Measurements from ENCODE around the gene TPD52L1. TPM values are rescaled to one million over a fixed set of nuclear protein-coding genes. Genes with fewer than 3 reads are reported as not detected.

Gene TPD52L1
- total and polyA plus RNA-seq, 2 donors (not counting 1 experiment from before 2014, with no cell fraction given) = not detected

DNA sequence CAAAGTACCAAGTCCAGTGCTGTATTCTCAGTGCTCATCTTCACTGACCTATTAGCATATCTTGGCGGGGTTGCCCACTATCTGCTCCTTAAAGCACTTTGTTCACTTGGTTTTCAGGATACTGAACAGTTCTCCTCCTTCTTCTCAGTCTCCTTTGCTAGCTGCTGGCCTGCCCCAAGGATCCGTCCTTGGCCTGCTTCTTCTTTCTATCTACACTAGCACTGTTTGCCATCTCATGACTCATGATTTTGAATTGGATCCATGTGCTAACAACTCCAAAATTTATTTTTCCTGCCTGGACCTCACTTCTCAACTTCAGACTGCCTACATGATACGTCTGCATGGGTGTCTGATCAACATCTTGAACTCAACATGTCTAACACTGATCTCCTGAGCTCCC, 15.5 kb downstream of the TPD52L1 start:
- no peaks in the 10 kb centered on the region for H3K4me1 Mint-ChIP-seq
- ChIA-PET POLR2A (no interaction called here), CTCF (interaction anchor here (1.5 kb wide), 1 partner anchor 15 kb away, joined by 4 read pairs; the partner anchor contains the start of gene TPD52L1)
- H3K9me3 ChIP-seq (ENCODE audit: control extremely low read depth in 1 of 3, control insufficient read depth in 2 of 3, insufficient read depth in 1 of 3, low read length in 2 of 3) = no peaks in the 10 kb centered on the region
- no peak overlapping the region for H3K4me2 ChIP-seq (replicated peaks; ENCODE audit: low read depth, low read length, poor library complexity, severe bottlenecking)
- H3K27me3 ChIP-seq (replicated peaks in 1 of 4; ENCODE audit: control extremely low read depth in 1 of 4, control insufficient read depth in 3 of 4, insufficient read depth in 4 of 4, low read length in 3 of 4) = no peaks in the 10 kb centered on the region
- no peaks in the 10 kb centered on the region for H3K4me1 ChIP-seq (ENCODE audit: control insufficient read depth in 2 of 2, insufficient read depth in 2 of 2, low read length in 2 of 2)
- intact Hi-C loops (cut with micrococcal nuclease) = no loop called here
- H3K27ac ChIP-seq (ENCODE audit: low read length in 2 of 2) = no peak overlapping the region
- DNase-seq (no peak), ATAC-seq (ENCODE audit: low read depth) (no peak)
- H3K27me3 Mint-ChIP-seq = peaks cover 12% of the 10 kb centered on the region
- 82% methylated on average over 3 of the region's 3 CpGs for WGBS (ENCODE audit: insufficient coverage)
- no peak overlapping the region for H2AFZ ChIP-seq (ENCODE audit: insufficient read depth, low read depth, low read length, poor library complexity, severe bottlenecking)
- H3K79me2 ChIP-seq (ENCODE audit: control insufficient read depth, insufficient read depth, low read length) = no peaks in the 10 kb centered on the region
- H3K36me3 ChIP-seq (replicated peaks in 1 of 2; ENCODE audit: control extremely low read depth in 1 of 2, control insufficient read depth in 1 of 2, extremely low read depth in 1 of 2, insufficient read depth in 2 of 2, low read length in 1 of 2) = no peaks in the 10 kb centered on the region
- no peak overlapping the region for H3K4me3 ChIP-seq (ENCODE audit: control extremely low read depth in 1 of 5, extremely low read depth in 1 of 5, insufficient read depth in 1 of 5, low read depth in 2 of 5, low read length in 4 of 5)
- H4K20me1 ChIP-seq (ENCODE audit: control insufficient read depth, insufficient read depth, low read length, poor library complexity, severe bottlenecking) = no peaks in the 10 kb centered on the region
- H3K9ac ChIP-seq (ENCODE audit: low read length) = no peak overlapping the region
- no peaks in the 10 kb centered on the region for H3K9me3 Mint-ChIP-seq (ENCODE audit: insufficient read depth)
- TF ChIP-seq, protein P1, sequence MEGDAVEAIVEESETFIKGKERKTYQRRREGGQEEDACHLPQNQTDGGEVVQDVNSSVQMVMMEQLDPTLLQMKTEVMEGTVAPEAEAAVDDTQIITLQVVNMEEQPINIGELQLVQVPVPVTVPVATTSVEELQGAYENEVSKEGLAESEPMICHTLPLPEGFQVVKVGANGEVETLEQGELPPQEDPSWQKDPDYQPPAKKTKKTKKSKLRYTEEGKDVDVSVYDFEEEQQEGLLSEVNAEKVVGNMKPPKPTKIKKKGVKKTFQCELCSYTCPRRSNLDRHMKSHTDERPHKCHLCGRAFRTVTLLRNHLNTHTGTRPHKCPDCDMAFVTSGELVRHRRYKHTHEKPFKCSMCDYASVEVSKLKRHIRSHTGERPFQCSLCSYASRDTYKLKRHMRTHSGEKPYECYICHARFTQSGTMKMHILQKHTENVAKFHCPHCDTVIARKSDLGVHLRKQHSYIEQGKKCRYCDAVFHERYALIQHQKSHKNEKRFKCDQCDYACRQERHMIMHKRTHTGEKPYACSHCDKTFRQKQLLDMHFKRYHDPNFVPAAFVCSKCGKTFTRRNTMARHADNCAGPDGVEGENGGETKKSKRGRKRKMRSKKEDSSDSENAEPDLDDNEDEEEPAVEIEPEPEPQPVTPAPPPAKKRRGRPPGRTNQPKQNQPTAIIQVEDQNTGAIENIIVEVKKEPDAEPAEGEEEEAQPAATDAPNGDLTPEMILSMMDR (IDR thresholded peaks at IDR 0.05) = no peak
- no peak for TF ChIP-seq EZH2 (IDR thresholded peaks at IDR 0.05; ENCODE audit: borderline replicate concordance, insufficient read depth, low read depth, low read length, poor library complexity, severe bottlenecking)
- H3K4me3 Mint-ChIP-seq = no peak overlapping the region
- H3K27ac Mint-ChIP-seq = no peak overlapping the region

DNA sequence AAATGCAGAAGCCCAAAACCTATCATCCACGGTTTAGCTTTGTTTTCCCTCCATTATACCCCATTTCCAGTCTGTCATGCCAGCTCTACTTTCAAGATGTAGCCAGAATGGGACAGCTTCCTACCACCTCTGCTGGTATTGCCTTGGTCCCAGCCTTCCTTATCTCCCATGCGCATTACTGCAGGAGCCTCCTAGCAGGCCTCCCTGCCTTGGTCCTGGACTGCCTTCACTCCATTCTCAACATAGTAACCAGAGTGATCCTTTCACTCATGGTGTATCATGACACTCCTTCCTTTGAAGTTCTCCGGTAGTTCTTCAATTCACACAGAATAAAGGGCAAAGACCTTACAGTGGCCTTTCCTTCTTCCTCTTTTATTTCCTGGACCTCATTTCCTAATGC, 15.9 kb downstream of the TPD52L1 start:
- Mint-ChIP-seq H3K9me3 (ENCODE audit: insufficient read depth) (no peaks in the 10 kb centered on the region), H3K4me1 (no peaks in the 10 kb centered on the region), H3K27ac (no peak overlapping the region), H3K27me3 (peaks cover 12% of the 10 kb centered on the region), H3K4me3 (no peak overlapping the region)
- Histone ChIP-seq H4K20me1 (ENCODE audit: control insufficient read depth, insufficient read depth, low read length, poor library complexity, severe bottlenecking) (no peaks in the 10 kb centered on the region), H3K9ac (ENCODE audit: low read length) (no peak overlapping the region), H3K9me3 (ENCODE audit: control extremely low read depth in 1 of 3, control insufficient read depth in 2 of 3, insufficient read depth in 1 of 3, low read length in 2 of 3) (no peaks in the 10 kb centered on the region), H3K36me3 (replicated peaks in 1 of 2; ENCODE audit: control extremely low read depth in 1 of 2, control insufficient read depth in 1 of 2, extremely low read depth in 1 of 2, insufficient read depth in 2 of 2, low read length in 1 of 2) (no peaks in the 10 kb centered on the region), H3K27ac (ENCODE audit: low read length in 2 of 2) (no peak overlapping the region), H3K4me3 (ENCODE audit: control extremely low read depth in 1 of 5, extremely low read depth in 1 of 5, insufficient read depth in 1 of 5, low read depth in 2 of 5, low read length in 4 of 5) (no peak overlapping the region), H3K4me2 (replicated peaks; ENCODE audit: low read depth, low read length, poor library complexity, severe bottlenecking) (no peak overlapping the region), H2AFZ (ENCODE audit: insufficient read depth, low read depth, low read length, poor library complexity, severe bottlenecking) (no peak overlapping the region), H3K4me1 (ENCODE audit: control insufficient read depth in 2 of 2, insufficient read depth in 2 of 2, low read length in 2 of 2) (no peaks in the 10 kb centered on the region), H3K27me3 (replicated peaks in 1 of 4; ENCODE audit: control extremely low read depth in 1 of 4, control insufficient read depth in 3 of 4, insufficient read depth in 4 of 4, low read length in 3 of 4) (no peaks in the 10 kb centered on the region), H3K79me2 (ENCODE audit: control insufficient read depth, insufficient read depth, low read length) (no peaks in the 10 kb centered on the region)
- ChIA-PET CTCF (interaction anchor here (1.5 kb wide), 1 partner anchor 16 kb away, joined by 4 read pairs; the partner anchor contains the start of gene TPD52L1), POLR2A (no interaction called here)
- TF ChIP-seq, protein P1 (IDR thresholded peaks at IDR 0.05) = no peak
- no peak for TF ChIP-seq EZH2 (IDR thresholded peaks at IDR 0.05; ENCODE audit: borderline replicate concordance, insufficient read depth, low read depth, low read length, poor library complexity, severe bottlenecking)
- no peak for ATAC-seq (ENCODE audit: low read depth)
- intact Hi-C loops (cut with micrococcal nuclease) = no loop called here
- WGBS (ENCODE audit: insufficient coverage) = 89% methylated on average over 3 of the region's 3 CpGs
- DNase-seq = no peak
